Fibroblast of the aortic adventitia (primary cell): ENCODE results near the gene FGF12. TPM values are rescaled to one million over a fixed set of nuclear protein-coding genes. Genes with fewer than 3 reads are reported as not detected.

Source experiments
- DNase-seq: peaks from one replicate; pipeline ENCODE4 v3.0.0-alpha.2; 2010; ENCODE audit warnings: low read depth
- H3K4me3 ChIP-seq: 2 replicates; pipeline ENCODE4 v1.5.1; 2011; ENCODE audit warnings: low read depth, mild to moderate bottlenecking, control low read depth, low read length, moderate library complexity
- total RNA-seq: library from RNA; depleted of rRNA; stranded (reverse); fragments of >200 nt; gene quantifications from 2 replicates; pipeline ENCODE4 v1.2.3, GENCODE V29; 2012; ENCODE audit warnings: low replicate concordance
- TF ChIP-seq, protein P1 (sequence below): IDR thresholded peaks from 2 replicates; pipeline ENCODE4 v1.5.1; 2011; ENCODE audit warnings: mild to moderate bottlenecking, low read length, control low read depth, inconsistent platforms; ENCODE audit not compliant: insufficient read depth

FGF12 gene
- total RNA-seq, 1 donor: 0.36 TPM

- no peak for DNase-seq
- no peak overlapping the region for H3K4me3 ChIP-seq
- TF ChIP-seq, protein P1, sequence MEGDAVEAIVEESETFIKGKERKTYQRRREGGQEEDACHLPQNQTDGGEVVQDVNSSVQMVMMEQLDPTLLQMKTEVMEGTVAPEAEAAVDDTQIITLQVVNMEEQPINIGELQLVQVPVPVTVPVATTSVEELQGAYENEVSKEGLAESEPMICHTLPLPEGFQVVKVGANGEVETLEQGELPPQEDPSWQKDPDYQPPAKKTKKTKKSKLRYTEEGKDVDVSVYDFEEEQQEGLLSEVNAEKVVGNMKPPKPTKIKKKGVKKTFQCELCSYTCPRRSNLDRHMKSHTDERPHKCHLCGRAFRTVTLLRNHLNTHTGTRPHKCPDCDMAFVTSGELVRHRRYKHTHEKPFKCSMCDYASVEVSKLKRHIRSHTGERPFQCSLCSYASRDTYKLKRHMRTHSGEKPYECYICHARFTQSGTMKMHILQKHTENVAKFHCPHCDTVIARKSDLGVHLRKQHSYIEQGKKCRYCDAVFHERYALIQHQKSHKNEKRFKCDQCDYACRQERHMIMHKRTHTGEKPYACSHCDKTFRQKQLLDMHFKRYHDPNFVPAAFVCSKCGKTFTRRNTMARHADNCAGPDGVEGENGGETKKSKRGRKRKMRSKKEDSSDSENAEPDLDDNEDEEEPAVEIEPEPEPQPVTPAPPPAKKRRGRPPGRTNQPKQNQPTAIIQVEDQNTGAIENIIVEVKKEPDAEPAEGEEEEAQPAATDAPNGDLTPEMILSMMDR: no peak
These were observed 73.5 kb downstream of the FGF12 start for GRCh38 chr3:192653862-192654261.

DNA sequence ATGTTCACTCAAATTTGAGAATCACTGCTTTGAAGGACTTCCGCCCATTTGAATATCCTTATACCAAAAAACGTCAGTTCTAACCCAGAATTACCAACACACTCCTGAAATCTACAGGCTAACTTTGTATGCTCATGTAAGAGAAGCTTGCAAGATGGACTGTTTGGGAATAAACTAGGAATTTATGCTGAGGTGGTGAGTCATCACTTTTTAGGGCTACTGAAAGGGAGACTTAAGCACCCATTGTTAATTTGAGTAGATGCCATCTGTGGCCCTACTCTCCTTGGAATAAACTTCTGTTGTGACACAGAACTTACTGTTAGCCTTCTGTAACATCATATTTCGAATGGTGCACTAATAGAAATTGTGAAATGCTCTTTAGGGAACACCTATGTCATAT lies 74.6 kb downstream of the FGF12 start:
- TF ChIP-seq, protein P1: no peak

DNA sequence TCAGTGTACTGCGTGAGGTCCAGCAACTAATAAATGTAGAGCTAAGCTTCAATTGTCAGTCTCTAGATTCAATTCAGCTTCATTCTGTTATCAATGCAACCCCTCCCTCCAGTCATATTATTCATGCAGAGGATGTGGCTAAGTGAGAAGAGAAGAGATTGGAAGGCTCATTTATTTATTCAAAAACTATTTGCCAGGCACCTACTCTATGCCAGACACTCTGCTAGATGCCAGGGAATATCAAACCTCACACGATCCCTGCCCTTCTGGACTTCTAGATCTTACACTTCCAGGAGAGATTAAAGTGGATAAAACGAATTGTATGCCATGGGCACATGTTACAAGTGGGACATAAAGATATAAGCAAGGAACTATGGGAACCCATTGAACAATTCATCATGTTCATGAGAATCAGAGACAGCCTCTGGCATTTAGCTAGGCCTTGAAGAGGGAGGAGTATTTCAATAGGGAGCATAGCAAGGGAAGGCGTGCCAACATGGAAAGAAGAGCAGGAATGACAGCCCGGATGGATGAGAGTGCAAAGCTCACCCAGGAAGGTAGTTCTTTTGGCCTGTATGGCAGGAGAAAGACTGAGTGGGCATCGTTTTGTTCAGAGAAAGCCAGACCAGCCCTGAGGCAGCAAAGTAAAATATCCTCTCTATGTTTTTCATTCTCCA lies 75.4 kb downstream of the FGF12 start:
- TF ChIP-seq, protein P1: no peak
- no peak overlapping the region for H3K4me3 ChIP-seq
- no peak for DNase-seq

More for the DNA sequence above, 74.6 kb downstream of the FGF12 start:
- no peak for DNase-seq
- H3K4me3 ChIP-seq: no peak overlapping the region

- no peak overlapping the region for H3K4me3 ChIP-seq
- no peak for DNase-seq
- TF ChIP-seq, protein P1: no peak
These were observed 81.9 kb downstream of the FGF12 start for GRCh38 chr3:192645437-192645836.

DNA sequence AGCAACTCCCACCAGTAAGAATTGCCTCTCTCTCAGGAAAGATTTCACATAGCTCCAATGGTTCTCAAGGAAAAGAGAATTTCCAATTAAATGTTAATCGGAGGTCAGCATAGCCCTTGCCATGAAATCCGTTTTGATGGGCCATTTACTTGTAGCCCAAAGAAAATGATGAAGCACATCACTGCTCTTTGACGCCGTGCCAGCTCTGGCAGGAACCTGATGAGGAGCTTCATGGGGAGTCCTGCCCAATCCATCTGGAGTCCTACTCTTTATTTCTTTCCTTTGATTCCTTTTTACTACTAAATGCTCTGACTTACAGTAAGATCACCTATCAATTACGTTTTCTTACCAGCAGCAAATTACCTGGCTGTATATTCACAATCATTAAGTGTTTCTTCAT lies 84.7 kb downstream of the FGF12 start:
- DNase-seq: no peak
- TF ChIP-seq, protein P1: no peak
- no peak overlapping the region for H3K4me3 ChIP-seq

DNA sequence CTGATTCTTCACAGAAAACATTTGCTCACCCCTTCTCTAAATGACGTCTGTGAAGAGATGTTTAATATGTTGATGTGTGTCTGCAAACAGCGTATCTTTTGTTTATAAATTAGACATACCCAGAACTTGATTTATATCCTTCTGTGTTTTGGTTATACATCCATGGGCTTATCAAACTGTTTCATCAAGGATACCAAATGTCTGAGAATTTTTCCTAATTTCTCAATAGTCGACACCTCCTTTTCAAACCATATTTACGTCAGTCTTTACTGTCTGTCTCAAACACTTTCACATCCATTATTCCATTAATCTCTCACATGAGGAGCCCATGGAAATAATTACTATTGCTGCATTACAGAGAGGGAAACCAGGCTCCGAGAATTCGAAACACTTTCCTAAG lies 85.4 kb downstream of the FGF12 start:
- H3K4me3 ChIP-seq: no peak overlapping the region
- DNase-seq: no peak
- TF ChIP-seq, protein P1: no peak

DNA sequence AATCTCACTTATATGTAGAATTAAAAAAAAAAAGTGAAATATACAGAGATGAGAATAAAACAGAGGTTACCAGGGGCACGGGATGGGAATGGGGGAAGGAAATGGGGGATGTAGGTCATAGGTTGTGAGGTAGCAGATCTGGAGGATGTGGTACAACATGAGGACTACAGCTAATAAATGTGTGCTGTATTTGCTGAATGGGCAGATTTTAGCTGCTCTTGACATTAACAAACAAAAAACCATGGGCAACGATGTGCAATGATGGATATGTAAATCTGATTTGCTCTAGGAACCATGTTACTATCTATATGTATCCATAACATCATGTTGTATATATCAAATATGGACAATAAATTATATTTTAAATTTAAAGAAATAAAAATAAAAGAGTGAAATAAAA lies 87.4 kb downstream of the FGF12 start:
- no peak for DNase-seq
- no peak overlapping the region for H3K4me3 ChIP-seq
- TF ChIP-seq, protein P1: no peak
